K562 (cell line): ENCODE data around the gene CFAP97D2. TPM values are rescaled to one million over a fixed set of nuclear protein-coding genes. Genes with fewer than 3 reads are reported as not detected.

ENCODE experiments used
- ARHGAP35 ChIP-seq: fragments of 450-650 bp; IDR thresholded peaks from 2 replicates; pipeline ENCODE4 v1.6.1; 2018; ENCODE audit not compliant: partially characterized antibody
- ATF3 ChIP-seq, 2 experiments: fragments of 450-650 bp in 1 of 2; sonication (generic) in 1 of 2; formaldehyde crosslinking in 1 of 2; IDR thresholded peaks in 1 of 2; conservative IDR thresholded peaks in 1 of 2; 2 replicates each; pipeline versions ENCODE4 v1.6.1 to v1.8.1; 2016 to 2023; ENCODE audit warnings: mild to moderate bottlenecking in 2 of 2, moderate library complexity in 2 of 2, inconsistent platforms in 1 of 2, missing genetic modification reagents in 1 of 2
- BDP1 ChIP-seq: IDR thresholded peaks from 3 replicates; pipeline ENCODE4 v1.6.1; 2011; ENCODE audit not compliant: insufficient read length, insufficient read depth
- ELK3 ChIP-seq: fragments of 450-650 bp; formaldehyde crosslinking; IDR thresholded peaks from 2 replicates; pipeline ENCODE4 v1.4.0; 2020; ENCODE audit warnings: mild to moderate bottlenecking
- ETV1 ChIP-seq: fragments of 450-650 bp; conservative IDR thresholded peaks from 2 replicates; pipeline ENCODE4 v1.6.1; 2016; ENCODE audit warnings: missing genetic modification characterization, control low read depth, low read depth, missing compliant biosample characterization
- FOXJ3 ChIP-seq: sonication (generic); formaldehyde crosslinking; IDR thresholded peaks from 2 replicates; pipeline ENCODE4 v1.4.0; 2020; ENCODE audit warnings: mild to moderate bottlenecking, missing genetic modification reagents
- L3MBTL2 ChIP-seq: fragments of 450-650 bp; IDR thresholded peaks from 2 replicates; pipeline ENCODE4 v1.6.1; 2016; ENCODE audit warnings: mild to moderate bottlenecking, moderate library complexity
- NCOA2 ChIP-seq, 2 experiments: fragments of 450-650 bp; IDR thresholded peaks; 2 replicates each; pipeline ENCODE4 v1.6.1; 2018; ENCODE audit warnings: mild to moderate bottlenecking in 2 of 2, moderate library complexity in 1 of 2; ENCODE audit not compliant: partially characterized antibody in 2 of 2
- POLR3G ChIP-seq: IDR thresholded peaks from 2 replicates; pipeline ENCODE4 v1.6.1; 2011; ENCODE audit not compliant: insufficient read length, insufficient replicate concordance; ENCODE audit errors: extremely low read depth
- RB1 ChIP-seq: fragments of 450-650 bp; IDR thresholded peaks from 2 replicates; pipeline ENCODE4 v1.6.1; 2017; ENCODE audit warnings: low read depth, mild to moderate bottlenecking
- REST ChIP-seq, 2 experiments: fragments of 450-650 bp; formaldehyde crosslinking in 1 of 2; IDR thresholded peaks; 2 replicates each; pipeline versions ENCODE4 v1.4.0 to v1.6.1; 2014 to 2020; ENCODE audit warnings: mild to moderate bottlenecking in 2 of 2, borderline replicate concordance in 1 of 2, low read depth in 1 of 2
- RNF2 ChIP-seq: sonication (generic); IDR thresholded peaks from 2 replicates; pipeline ENCODE4 v1.6.1; 2016
- TCFL5 ChIP-seq: fragments of 250-450 bp; sonication (Bioruptor Pico); conservative IDR thresholded peaks from 2 replicates; pipeline ENCODE4 v1.6.1; 2021; ENCODE audit warnings: mild to moderate bottlenecking, moderate library complexity, matching md5 sums
- TGIF2 ChIP-seq: sonication (generic); formaldehyde crosslinking; IDR thresholded peaks from 2 replicates; pipeline ENCODE4 v1.8.1; 2022; ENCODE audit warnings: mild to moderate bottlenecking, missing genetic modification reagents, moderate library complexity
- ZNF449 ChIP-seq: fragments of 250-450 bp; sonication (Bioruptor Pico); IDR thresholded peaks from 2 replicates; pipeline ENCODE4 v1.8.0; 2022; ENCODE audit warnings: moderate library complexity, mild to moderate bottlenecking, inconsistent platforms
- polyA plus RNA-seq, 8 experiments: library from polyadenylated mRNA; depleted of rRNA in 4 of 8; stranded (reverse) in 5 of 8; unstranded in 3 of 8; fragments of >200 nt; fragmentation: Nextera tagmentation in 2 of 8; fragmentation: Illumina TruSeq in 1 of 8; extraction: Ambion mirVana in 2 of 8; extraction: Trizol in 1 of 8; gene quantifications; 2 replicates each; pipeline versions ENCODE4 v1.2.1 to v1.2.3, GENCODE V29; 2011 to 2014; ENCODE audit warnings: inconsistent platforms in 1 of 8, missing spikeins in 1 of 8
- total RNA-seq, 7 experiments: library from RNA; depleted of rRNA in 6 of 7; stranded (reverse); fragments of >200 nt in 6 of 7; fragmentation: Illumina TruSeq in 2 of 7; extraction: Trizol in 2 of 7; gene quantifications; 2 replicates each; pipeline versions ENCODE4 v1.2.1 to v1.2.3, GENCODE V29; 2011 to 2021; ENCODE audit warnings: low replicate concordance in 1 of 7

CFAP97D2 gene
- total and polyA plus RNA-seq, 9 of the 15 experiments (the other 6 are each of a cell fraction or from before 2014, with no cell fraction given), result not detected

GRCh38 chr13:114131583-114132418, 47.3 kb upstream of the CFAP97D2 start (continued):
- no peak for TF ChIP-seq REST (IDR thresholded peaks at IDR 0.05; ENCODE audit: borderline replicate concordance)
- no peak for TF ChIP-seq REST (CRISPR knock-in tag; IDR thresholded peaks at IDR 0.05; ENCODE audit: low read depth)
- no peak for TF ChIP-seq FOXJ3 (CRISPR knock-in tag)
- no peak for TF ChIP-seq POLR3G
- no peak for TF ChIP-seq BDP1
- 0 out of 2 replicates have a peak, but pooled peaks have one; percentile 21 for TF ChIP-seq L3MBTL2
- TF ChIP-seq TGIF2 (CRISPR knock-in tag), result no peak
- TF ChIP-seq NCOA2 (IDR thresholded peaks at IDR 0.05; ENCODE audit: partially characterized antibody in 2 of 2), result no peak
- no peak for TF ChIP-seq ZNF449 (CRISPR knock-in tag)
- TF ChIP-seq ARHGAP35, result no peak
- no peak for TF ChIP-seq ETV1 (tag)
- no peak for TF ChIP-seq ATF3 (IDR thresholded peaks at IDR 0.05)
- TF ChIP-seq ATF3 (CRISPR knock-in tag; conservative IDR thresholded peaks at IDR 0.05), result no peak
- TF ChIP-seq TCFL5 (CRISPR knock-in tag), result no peak
- TF ChIP-seq ELK3 (CRISPR knock-in tag), result no peak
- TF ChIP-seq RB1, result no peak
- no peak for TF ChIP-seq RNF2
